ENCODE data around the gene CRTAC1. TPM values are rescaled to one million over a fixed set of nuclear protein-coding genes. Genes with fewer than 3 reads are reported as not detected.

Gene CRTAC1
- total and polyA plus RNA-seq, 11 donors = 0.38 to 8.6 (median 1.7) TPM

- Histone ChIP-seq H3K27me3 (peaks cover 0 to 17% (median 4%) of the 10 kb centered on the region in 9 donors), H3K4me3 (no peak overlapping the region), H3K36me3 (no peaks in the 10 kb centered on the region), H3K4me1 (peaks cover 0 to 28% (median 7%) of the 10 kb centered on the region in 12 donors), H3K9me3 (no peaks in the 10 kb centered on the region), H3K27ac (peak overlapping the region in 8 of 12 donors; percentile 16 to 82 (median 56))
- intact Hi-C loops (cut with DNase I) = loop anchor here in 2 of 10 donors (5.0 kb wide), 1 partner anchor 106 kb away; no protein-coding TSS in a partner anchor
- peak in 3 of 5 donors; percentile 32 to 73 (median 43) for DNase-seq
- ATAC-seq = peak; percentile 70 to 84 (median 72)
- TF ChIP-seq CTCF (IDR thresholded peaks at IDR 0.05) = no peak
- no peak for TF ChIP-seq POLR2A (IDR thresholded peaks at IDR 0.05)
- 8 to 20% (median 15%) methylated on average over 4 of the region's 4 CpGs for WGBS, 4 donors
These were observed 108.8 kb downstream of the CRTAC1 start for GRCh38 chr10:97921581-97922021.

- Histone ChIP-seq H3K27ac (peak overlapping the region in 5 of 12 donors; percentile 54 to 82 (median 64)), H3K36me3 (no peaks in the 10 kb centered on the region), H3K27me3 (peaks cover 0 to 17% (median 4%) of the 10 kb centered on the region in 9 donors), H3K4me1 (peaks cover 0 to 35% (median 9%) of the 10 kb centered on the region in 12 donors), H3K9me3 (no peaks in the 10 kb centered on the region), H3K4me3 (no peak overlapping the region)
- no peak for TF ChIP-seq POLR2A (IDR thresholded peaks at IDR 0.05)
- no peak for TF ChIP-seq CTCF (IDR thresholded peaks at IDR 0.05)
- intact Hi-C loops (cut with DNase I) = loop anchor here in 2 of 10 donors (5.0 kb wide), 1 partner anchor 106 kb away; no protein-coding TSS in a partner anchor
- WGBS, 4 donors = 48 to 63% (median 54%) methylated on average over 4 of the region's 4 CpGs
- ATAC-seq = no peak
- DNase-seq = peak in 1 of 5 donors; percentile 22
These were observed 109.6 kb downstream of the CRTAC1 start for GRCh38 chr10:97920865-97921264.

- Histone ChIP-seq H3K4me1 (peaks cover 0 to 38% (median 9%) of the 10 kb centered on the region in 12 donors), H3K27me3 (peaks cover 0 to 9% (median 0%) of the 10 kb centered on the region in 9 donors), H3K27ac (no peak overlapping the region), H3K9me3 (no peaks in the 10 kb centered on the region), H3K4me3 (no peak overlapping the region), H3K36me3 (no peaks in the 10 kb centered on the region)
- ATAC-seq (no peak), DNase-seq (no peak)
- 41 to 50% (median 45%) methylated on average over 3 of the region's 3 CpGs for WGBS, 4 donors
- no peak for TF ChIP-seq CTCF (IDR thresholded peaks at IDR 0.05)
- intact Hi-C loops (cut with DNase I) = loop anchor here in 4 of 10 donors (5.0 kb wide), 3 partner anchors 108 to 388 kb away; no protein-coding TSS in a partner anchor
These were observed 111.4 kb downstream of the CRTAC1 start for GRCh38 chr10:97919012-97919411.

GRCh38 chr10:97916586-97916985 is 113.8 kb downstream of the CRTAC1 start:
- no peaks in the 10 kb centered on the region for H3K9me3 ChIP-seq
- ATAC-seq (peak; percentile 35 to 72 (median 57)), DNase-seq (peak in 2 of 5 donors; percentile 28 to 51)
- H3K27me3 ChIP-seq = peaks cover 0 to 4% (median 0%) of the 10 kb centered on the region in 9 donors
- intact Hi-C loops (cut with DNase I) = loop anchor here in 4 of 10 donors (5.0 kb wide), 3 partner anchors 111 to 391 kb away; no protein-coding TSS in a partner anchor
- TF ChIP-seq POLR2A (IDR thresholded peaks at IDR 0.05) (no peak), CTCF (IDR thresholded peaks at IDR 0.05) (no peak)
- H3K27ac ChIP-seq = peak overlapping the region in 1 of 12 donors; percentile 29
- H3K36me3 ChIP-seq = no peaks in the 10 kb centered on the region
- H3K4me3 ChIP-seq = no peak overlapping the region
- H3K4me1 ChIP-seq = peaks cover 0 to 30% (median 9%) of the 10 kb centered on the region in 12 donors
- whole genome bisulfite sequencing, 4 donors = 18 to 28% (median 24%) methylated on average over 4 of the region's 4 CpGs

All from heart left ventricle (tissue), 16 donors.